ENCODE data around the gene CARHSP1. TPM values are rescaled to one million over a fixed set of nuclear protein-coding genes. Genes with fewer than 3 reads are reported as not detected.

The CARHSP1 gene
- polyA plus RNA-seq, 1 donor (not counting 4 experiments of a cell fraction or from before 2014, with no cell fraction given): 61.9 TPM

- H3K27ac ChIP-seq (ENCODE audit: control insufficient read depth, insufficient read depth, low read length): peak overlapping the region; percentile 19
- H3K9ac ChIP-seq (ENCODE audit: control insufficient read depth, extremely low read depth, insufficient read depth, low read length): no peak overlapping the region
- H3K79me2 ChIP-seq (ENCODE audit: control insufficient read depth, insufficient read depth, low read length): peaks cover 2% of the 10 kb centered on the region
- H3K4me1 ChIP-seq (ENCODE audit: control insufficient read depth, extremely low read depth, insufficient read depth, low read length): peaks cover 32% of the 10 kb centered on the region
- TF ChIP-seq CTCF (optimal IDR thresholded peaks at IDR 0.05 in 1 of 3, IDR thresholded peaks at IDR 0.05 in 1 of 3, conservative IDR thresholded peaks at IDR 0.05 in 1 of 3; ENCODE audit: extremely low read depth in 1 of 3, insufficient read depth in 2 of 3, low read length in 3 of 3) (no peak), EZH2 (IDR thresholded peaks at IDR 0.05; ENCODE audit: low read length) (no peak)
- H3K9me1 ChIP-seq (ENCODE audit: control insufficient read depth, extremely low read depth, insufficient read depth, low read length): peaks cover 2% of the 10 kb centered on the region
- H3K36me3 ChIP-seq (ENCODE audit: control insufficient read depth in 2 of 2, extremely low read depth in 1 of 2, insufficient read depth in 2 of 2, low read length in 2 of 2): peaks cover 25 to 34% of the 10 kb centered on the region in 2 experiments
- no peaks in the 10 kb centered on the region for H3K9me3 ChIP-seq (ENCODE audit: control insufficient read depth, low read depth, low read length)
- H4K20me1 ChIP-seq (ENCODE audit: control insufficient read depth, extremely low read depth, insufficient read depth, low read length): no peaks in the 10 kb centered on the region
- no peaks in the 10 kb centered on the region for H3K27me3 ChIP-seq (ENCODE audit: control insufficient read depth, extremely low read depth, insufficient read depth, low read length)
- dilution Hi-C loops (cut with MboI; ENCODE audit: extremely low pct_ligation_motif_present, low sequenced_read_pairs): no loop called here
- DNase-seq (ENCODE audit: low read depth, low spot score) (no peak), FAIRE-seq (no peak)
- no peak overlapping the region for H3K4me2 ChIP-seq (ENCODE audit: control insufficient read depth, extremely low read depth, insufficient read depth, low read depth, low read length)
- H3K4me3 ChIP-seq (ENCODE audit: control insufficient read depth in 2 of 3, extremely low read depth in 1 of 3, insufficient read depth in 2 of 3, low read depth in 1 of 3, low read length in 3 of 3): no peak overlapping the region
- H2AFZ ChIP-seq (ENCODE audit: control insufficient read depth, low read length): no peak overlapping the region
These were observed 15.7 kb downstream of the CARHSP1 start for GRCh38 chr16:8853150-8853549.

GRCh38 chr16:8852534-8852933 is 16.3 kb downstream of the CARHSP1 start:
- H2AFZ ChIP-seq (ENCODE audit: control insufficient read depth, low read length): no peak overlapping the region
- peak overlapping the region; percentile 19 for H3K27ac ChIP-seq (ENCODE audit: control insufficient read depth, insufficient read depth, low read length)
- peaks cover 2% of the 10 kb centered on the region for H3K9me1 ChIP-seq (ENCODE audit: control insufficient read depth, extremely low read depth, insufficient read depth, low read length)
- no peak overlapping the region for H3K9ac ChIP-seq (ENCODE audit: control insufficient read depth, extremely low read depth, insufficient read depth, low read length)
- FAIRE-seq (no peak), DNase-seq (ENCODE audit: low read depth, low spot score) (no peak)
- TF ChIP-seq EZH2 (IDR thresholded peaks at IDR 0.05; ENCODE audit: low read length) (no peak), CTCF (optimal IDR thresholded peaks at IDR 0.05 in 1 of 3, IDR thresholded peaks at IDR 0.05 in 1 of 3, conservative IDR thresholded peaks at IDR 0.05 in 1 of 3; ENCODE audit: extremely low read depth in 1 of 3, insufficient read depth in 2 of 3, low read length in 3 of 3) (no peak)
- H3K4me2 ChIP-seq (ENCODE audit: control insufficient read depth, extremely low read depth, insufficient read depth, low read depth, low read length): no peak overlapping the region
- peaks cover 30 to 34% of the 10 kb centered on the region in 2 experiments for H3K36me3 ChIP-seq (ENCODE audit: control insufficient read depth in 2 of 2, extremely low read depth in 1 of 2, insufficient read depth in 2 of 2, low read length in 2 of 2)
- H3K79me2 ChIP-seq (ENCODE audit: control insufficient read depth, insufficient read depth, low read length): no peaks in the 10 kb centered on the region
- no peaks in the 10 kb centered on the region for H3K9me3 ChIP-seq (ENCODE audit: control insufficient read depth, low read depth, low read length)
- peaks cover 34% of the 10 kb centered on the region for H3K4me1 ChIP-seq (ENCODE audit: control insufficient read depth, extremely low read depth, insufficient read depth, low read length)
- no peaks in the 10 kb centered on the region for H3K27me3 ChIP-seq (ENCODE audit: control insufficient read depth, extremely low read depth, insufficient read depth, low read length)
- no peak overlapping the region for H3K4me3 ChIP-seq (ENCODE audit: control insufficient read depth in 2 of 3, extremely low read depth in 1 of 3, insufficient read depth in 2 of 3, low read depth in 1 of 3, low read length in 3 of 3)
- dilution Hi-C loops (cut with MboI; ENCODE audit: extremely low pct_ligation_motif_present, low sequenced_read_pairs): no loop called here
- H4K20me1 ChIP-seq (ENCODE audit: control insufficient read depth, extremely low read depth, insufficient read depth, low read length): no peaks in the 10 kb centered on the region
